ENCODE measurements around the gene MEF2A.

GRCh38 chr15:99618941-99619411 is 53.2 kb downstream of the MEF2A start:
- TF ChIP-seq POLR2A (IDR thresholded peaks at IDR 0.05; ENCODE audit: low read depth, low read length) = no peak
- no peak for TF ChIP-seq POLR2AphosphoS5 (IDR thresholded peaks at IDR 0.05; ENCODE audit: low read depth, low read length)
- no peak for TF ChIP-seq TAF1 (IDR thresholded peaks at IDR 0.05; ENCODE audit: low read depth, low read length)
- TF ChIP-seq SPI1 (IDR thresholded peaks at IDR 0.05; ENCODE audit: low read depth, low read length) = no peak
- no peak for TF ChIP-seq PAX5 (IDR thresholded peaks at IDR 0.05; ENCODE audit: insufficient read depth, low read length, severe bottlenecking)
- no peak for TF ChIP-seq POU2F2 (IDR thresholded peaks at IDR 0.05; ENCODE audit: low read depth, low read length)
